Measurements from ENCODE around the gene ACSM2B.
"Not testable (repeated sequence)": the region's sequence is repeated elsewhere in the genome, so short reads cannot be mapped to it uniquely, and the experiment has no call there.

Gene ACSM2B

GRCh38 chr16:20576145-20576544 is at the start of gene ACSM2B:
TSS of gene ACSM2B (minus strand) at chr16:20576367. CDS start at chr16:20564845, 11,522 bp downstream.
- DNase-seq (ENCODE audit: low spot score): not testable (repeated sequence)

GRCh38 chr16:20624882-20625807 is 49.0 kb upstream of the ACSM2B start:
- no peak for TF ChIP-seq CTCF (IDR thresholded peaks at IDR 0.05; ENCODE audit: extremely low read depth, missing control alignments)
- DNase-seq (ENCODE audit: low spot score): no peak

GRCh38 chr16:20624205-20624604 is 48.0 kb upstream of the ACSM2B start:
- no peak for TF ChIP-seq CTCF (IDR thresholded peaks at IDR 0.05; ENCODE audit: extremely low read depth, missing control alignments)
- no peak for DNase-seq (ENCODE audit: low spot score)

- DNase-seq (ENCODE audit: low spot score): no peak
- TF ChIP-seq CTCF (IDR thresholded peaks at IDR 0.05; ENCODE audit: extremely low read depth, missing control alignments): no peak
Observed at GRCh38 chr16:20622498-20622870, 46.3 kb upstream of the ACSM2B start.

- no peak for TF ChIP-seq CTCF (IDR thresholded peaks at IDR 0.05; ENCODE audit: extremely low read depth, missing control alignments)
- no peak for DNase-seq (ENCODE audit: low spot score)
Observed at GRCh38 chr16:20621406-20621805, 45.2 kb upstream of the ACSM2B start.

- TF ChIP-seq CTCF (IDR thresholded peaks at IDR 0.05; ENCODE audit: extremely low read depth, missing control alignments): no peak
- no peak for DNase-seq (ENCODE audit: low spot score)
Observed at GRCh38 chr16:20620770-20621169, 44.6 kb upstream of the ACSM2B start.

GRCh38 chr16:20620003-20620402 is 43.8 kb upstream of the ACSM2B start:
- DNase-seq (ENCODE audit: low spot score): no peak

More at GRCh38 chr16:20620003-20620402, 43.8 kb upstream of the ACSM2B start:
- no peak for TF ChIP-seq CTCF (IDR thresholded peaks at IDR 0.05; ENCODE audit: extremely low read depth, missing control alignments)

Measured in GM20000 (cell line).